ENCODE results near the gene KCNH2.

Gene KCNH2

DNA sequence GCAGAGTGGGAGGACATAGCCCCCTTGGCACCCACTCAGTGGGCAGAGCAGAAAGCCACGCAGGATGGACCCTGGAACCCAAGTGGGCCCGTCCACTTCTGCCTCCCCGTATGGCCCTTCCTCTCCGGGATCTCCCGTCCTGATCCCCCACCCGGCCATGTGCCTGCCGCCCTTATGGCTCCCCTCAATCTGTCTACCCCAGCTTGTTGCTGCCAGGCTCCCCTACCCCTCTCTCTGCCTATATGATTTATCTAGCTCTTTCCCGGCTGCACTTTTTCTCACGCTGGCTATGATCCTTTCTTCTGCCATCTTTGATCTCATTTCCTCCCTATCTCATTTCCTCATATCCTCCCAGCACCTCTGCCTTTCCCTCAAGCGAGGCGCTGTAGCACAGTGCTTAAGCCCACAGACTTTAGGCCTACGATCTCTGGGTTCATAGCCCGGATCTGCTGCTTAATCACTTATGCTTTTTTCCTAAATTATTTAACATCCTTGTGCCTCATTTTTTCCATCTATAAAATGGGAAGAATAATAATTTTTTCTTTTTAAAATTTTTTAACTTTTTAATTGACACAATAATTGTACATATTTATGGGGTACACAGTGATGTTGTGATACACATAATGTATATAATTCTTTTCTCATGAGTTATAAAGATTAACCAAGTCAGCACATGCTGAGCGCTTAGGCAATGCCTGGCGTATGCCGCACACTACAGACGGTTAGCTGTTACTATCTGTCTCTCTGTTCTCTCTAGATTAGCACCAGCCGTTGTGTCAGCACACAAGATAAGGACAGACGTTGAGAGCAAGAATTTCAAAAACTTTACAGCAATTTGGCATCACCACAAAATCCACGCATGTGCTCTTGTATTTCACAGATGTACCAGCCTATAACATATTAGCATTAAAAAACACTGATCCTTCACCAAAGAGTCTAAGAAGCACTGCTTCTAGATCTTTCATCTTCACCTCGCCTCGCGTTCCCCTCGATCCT lies 18.1 kb downstream of the KCNH2 start:
- no peak overlapping the region for H3K27ac ChIP-seq
- TF ChIP-seq, protein P1, sequence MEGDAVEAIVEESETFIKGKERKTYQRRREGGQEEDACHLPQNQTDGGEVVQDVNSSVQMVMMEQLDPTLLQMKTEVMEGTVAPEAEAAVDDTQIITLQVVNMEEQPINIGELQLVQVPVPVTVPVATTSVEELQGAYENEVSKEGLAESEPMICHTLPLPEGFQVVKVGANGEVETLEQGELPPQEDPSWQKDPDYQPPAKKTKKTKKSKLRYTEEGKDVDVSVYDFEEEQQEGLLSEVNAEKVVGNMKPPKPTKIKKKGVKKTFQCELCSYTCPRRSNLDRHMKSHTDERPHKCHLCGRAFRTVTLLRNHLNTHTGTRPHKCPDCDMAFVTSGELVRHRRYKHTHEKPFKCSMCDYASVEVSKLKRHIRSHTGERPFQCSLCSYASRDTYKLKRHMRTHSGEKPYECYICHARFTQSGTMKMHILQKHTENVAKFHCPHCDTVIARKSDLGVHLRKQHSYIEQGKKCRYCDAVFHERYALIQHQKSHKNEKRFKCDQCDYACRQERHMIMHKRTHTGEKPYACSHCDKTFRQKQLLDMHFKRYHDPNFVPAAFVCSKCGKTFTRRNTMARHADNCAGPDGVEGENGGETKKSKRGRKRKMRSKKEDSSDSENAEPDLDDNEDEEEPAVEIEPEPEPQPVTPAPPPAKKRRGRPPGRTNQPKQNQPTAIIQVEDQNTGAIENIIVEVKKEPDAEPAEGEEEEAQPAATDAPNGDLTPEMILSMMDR (conservative IDR thresholded peaks at IDR 0.05) = no peak

DNA sequence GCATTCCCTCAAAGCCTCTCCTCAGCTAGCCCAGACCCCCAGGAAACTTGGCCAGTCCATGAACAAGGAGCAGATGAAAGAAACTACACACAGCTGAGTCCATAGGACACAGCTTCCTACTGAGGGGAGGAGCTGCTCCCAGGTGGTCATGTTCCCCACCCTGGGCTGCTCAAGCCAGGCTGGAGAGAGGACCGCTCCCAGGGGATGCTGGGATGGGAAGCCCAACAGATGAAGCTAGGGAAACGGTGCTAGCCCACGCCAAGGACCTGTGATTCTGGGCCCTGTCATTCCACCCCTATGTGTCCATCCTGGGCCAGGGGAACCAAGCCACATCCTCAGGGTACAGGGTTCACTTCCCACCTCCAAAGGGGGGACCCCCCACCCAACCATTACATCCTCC lies 19.0 kb downstream of the KCNH2 start:
- H3K27ac ChIP-seq = no peak overlapping the region
- TF ChIP-seq, protein P1 (conservative IDR thresholded peaks at IDR 0.05) = no peak

DNA sequence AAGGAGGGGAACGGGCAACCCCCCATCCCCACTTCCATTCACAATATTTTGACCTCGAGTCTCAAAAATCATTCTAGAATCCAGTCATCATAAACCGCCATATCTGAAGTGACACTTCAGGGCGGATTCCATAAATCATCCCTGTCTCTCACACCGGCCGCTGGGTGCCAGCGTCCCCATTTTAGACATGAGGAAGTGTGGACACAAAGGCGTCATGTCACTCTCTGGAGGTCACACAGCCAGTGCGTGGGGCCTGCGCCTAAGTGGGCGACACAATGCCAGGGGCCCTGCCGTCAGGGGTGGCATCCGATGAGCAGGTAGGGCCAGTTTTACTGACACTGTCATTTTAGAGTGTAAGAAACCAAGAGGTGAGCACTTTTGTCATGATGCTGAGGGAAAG lies 19.5 kb downstream of the KCNH2 start:
- TF ChIP-seq, protein P1 (conservative IDR thresholded peaks at IDR 0.05) = no peak
- no peak overlapping the region for H3K27ac ChIP-seq

DNA sequence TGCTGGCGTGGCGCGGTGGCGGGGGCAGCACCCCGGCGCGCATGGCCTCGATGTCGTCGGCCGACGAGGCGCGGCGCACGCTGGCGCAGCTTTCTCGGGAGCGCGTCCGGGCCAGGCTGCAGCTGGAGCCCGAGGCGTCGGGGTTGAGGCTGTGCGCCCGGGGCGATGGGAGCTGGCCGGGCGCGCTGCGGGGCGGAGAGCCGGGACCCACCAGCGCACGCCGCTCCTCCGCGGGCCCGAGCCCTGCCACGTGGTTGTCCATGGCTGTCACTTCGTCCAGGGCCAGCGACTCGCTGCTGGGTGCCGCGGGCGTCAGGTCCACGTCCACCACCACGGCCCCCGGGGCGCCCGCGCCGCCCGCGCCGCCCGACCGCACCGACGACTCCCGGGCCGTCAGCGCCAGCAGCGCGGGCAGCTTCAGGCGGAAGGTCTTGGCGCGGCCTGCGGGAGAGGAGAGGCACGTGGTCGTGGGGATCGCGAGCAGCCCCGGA lies 20.0 kb downstream of the KCNH2 start:
- H3K27ac ChIP-seq = no peak overlapping the region
- TF ChIP-seq, protein P1 (conservative IDR thresholded peaks at IDR 0.05) = no peak

DNA sequence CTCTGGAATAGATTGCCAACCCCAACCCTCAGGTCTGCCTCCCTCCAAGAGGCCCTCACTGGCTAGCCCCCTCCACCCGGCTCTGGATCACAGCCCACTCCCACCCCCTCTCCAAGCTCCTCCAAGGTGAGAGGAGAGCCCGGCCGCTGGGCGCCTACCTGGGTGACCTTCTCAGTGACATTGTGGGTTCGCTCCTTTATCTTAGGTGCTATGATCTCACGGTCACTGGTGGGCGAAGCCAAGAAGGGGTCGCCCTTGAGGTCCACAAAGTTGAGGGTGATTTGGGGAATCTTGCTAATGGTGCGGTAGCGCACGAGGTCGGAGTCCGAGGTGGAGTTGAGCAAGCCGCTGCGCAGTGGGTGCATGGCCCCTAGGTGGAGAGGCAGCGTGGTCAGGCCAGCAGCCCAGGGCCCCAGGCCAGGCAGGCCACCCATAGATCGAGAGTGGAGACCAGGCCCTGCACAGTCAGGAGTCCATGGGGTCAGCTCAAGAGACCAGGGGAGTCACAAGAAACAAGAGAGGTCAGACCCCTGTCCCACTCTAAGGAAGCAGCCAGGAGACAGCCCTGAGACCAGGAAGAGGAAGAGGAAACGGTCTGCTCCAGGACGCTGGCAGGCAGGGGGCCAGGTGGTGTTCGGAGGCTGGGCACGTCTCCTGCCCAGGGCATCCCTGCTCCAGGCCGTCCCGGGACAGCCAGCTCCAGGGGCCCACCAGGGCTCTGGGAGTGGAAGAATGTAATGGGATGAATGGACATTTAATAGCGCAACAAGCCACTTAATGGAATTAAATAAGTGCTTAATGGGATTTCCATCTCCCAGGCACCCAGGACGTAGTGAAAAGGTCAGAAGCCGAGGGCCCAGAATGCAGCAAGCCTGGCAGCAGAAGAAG lies 20.7 kb downstream of the KCNH2 start:
- no peak overlapping the region for H3K27ac ChIP-seq
- TF ChIP-seq, protein P1 (conservative IDR thresholded peaks at IDR 0.05) = no peak

DNA sequence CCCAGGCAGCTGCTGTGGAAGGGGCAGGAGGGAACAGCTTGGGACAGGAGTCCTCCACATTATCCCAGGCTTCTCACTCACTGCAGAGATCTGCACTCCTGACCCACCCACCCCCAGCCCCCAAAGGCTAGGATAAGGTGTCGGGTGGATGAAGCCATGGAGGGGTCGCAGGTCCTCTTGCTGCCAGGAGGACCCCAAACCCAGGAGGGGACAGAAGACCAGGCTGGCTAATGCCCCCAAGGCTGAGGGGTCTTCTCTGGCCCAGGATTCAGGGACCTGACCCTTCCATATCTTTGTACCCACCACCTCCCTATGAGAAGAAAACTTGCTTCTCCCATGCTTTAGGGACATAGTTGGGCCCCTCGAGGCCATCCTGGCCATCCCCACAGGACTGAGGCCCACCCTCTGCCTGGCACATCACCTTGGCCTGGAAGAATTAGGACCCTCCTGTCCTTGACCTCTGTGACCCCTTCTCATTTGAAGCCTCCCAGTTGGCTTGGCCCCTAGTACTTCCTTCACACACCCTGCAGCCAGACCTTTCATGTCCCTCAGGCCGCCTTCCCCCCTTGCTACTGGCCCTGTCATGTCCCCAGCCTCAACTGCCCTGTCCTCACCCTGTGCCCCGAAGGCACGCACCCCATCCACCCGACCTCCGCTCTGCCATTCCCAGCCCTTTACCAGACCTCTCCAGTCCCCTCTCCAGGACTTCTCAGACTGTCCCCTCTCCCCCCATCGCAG lies 21.6 kb downstream of the KCNH2 start:
- H3K27ac ChIP-seq = no peak overlapping the region

More for the DNA sequence above, 21.6 kb downstream of the KCNH2 start:
- TF ChIP-seq, protein P1 (conservative IDR thresholded peaks at IDR 0.05) = no peak

Data from VCaP (cell line).